GM18870 (cell line): ENCODE measurements around the gene CORO2B.

ENCODE experiments used
- ATAC-seq: cut with Tn5 transposase; IDR thresholded peaks from one replicate; pipeline ENCODE4 v1.9.1; 2021; ENCODE audit warnings: moderate library complexity; ENCODE audit not compliant: unreplicated experiment

CORO2B gene, protein sequence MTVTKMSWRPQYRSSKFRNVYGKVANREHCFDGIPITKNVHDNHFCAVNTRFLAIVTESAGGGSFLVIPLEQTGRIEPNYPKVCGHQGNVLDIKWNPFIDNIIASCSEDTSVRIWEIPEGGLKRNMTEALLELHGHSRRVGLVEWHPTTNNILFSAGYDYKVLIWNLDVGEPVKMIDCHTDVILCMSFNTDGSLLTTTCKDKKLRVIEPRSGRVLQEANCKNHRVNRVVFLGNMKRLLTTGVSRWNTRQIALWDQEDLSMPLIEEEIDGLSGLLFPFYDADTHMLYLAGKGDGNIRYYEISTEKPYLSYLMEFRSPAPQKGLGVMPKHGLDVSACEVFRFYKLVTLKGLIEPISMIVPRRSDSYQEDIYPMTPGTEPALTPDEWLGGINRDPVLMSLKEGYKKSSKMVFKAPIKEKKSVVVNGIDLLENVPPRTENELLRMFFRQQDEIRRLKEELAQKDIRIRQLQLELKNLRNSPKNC

DNA sequence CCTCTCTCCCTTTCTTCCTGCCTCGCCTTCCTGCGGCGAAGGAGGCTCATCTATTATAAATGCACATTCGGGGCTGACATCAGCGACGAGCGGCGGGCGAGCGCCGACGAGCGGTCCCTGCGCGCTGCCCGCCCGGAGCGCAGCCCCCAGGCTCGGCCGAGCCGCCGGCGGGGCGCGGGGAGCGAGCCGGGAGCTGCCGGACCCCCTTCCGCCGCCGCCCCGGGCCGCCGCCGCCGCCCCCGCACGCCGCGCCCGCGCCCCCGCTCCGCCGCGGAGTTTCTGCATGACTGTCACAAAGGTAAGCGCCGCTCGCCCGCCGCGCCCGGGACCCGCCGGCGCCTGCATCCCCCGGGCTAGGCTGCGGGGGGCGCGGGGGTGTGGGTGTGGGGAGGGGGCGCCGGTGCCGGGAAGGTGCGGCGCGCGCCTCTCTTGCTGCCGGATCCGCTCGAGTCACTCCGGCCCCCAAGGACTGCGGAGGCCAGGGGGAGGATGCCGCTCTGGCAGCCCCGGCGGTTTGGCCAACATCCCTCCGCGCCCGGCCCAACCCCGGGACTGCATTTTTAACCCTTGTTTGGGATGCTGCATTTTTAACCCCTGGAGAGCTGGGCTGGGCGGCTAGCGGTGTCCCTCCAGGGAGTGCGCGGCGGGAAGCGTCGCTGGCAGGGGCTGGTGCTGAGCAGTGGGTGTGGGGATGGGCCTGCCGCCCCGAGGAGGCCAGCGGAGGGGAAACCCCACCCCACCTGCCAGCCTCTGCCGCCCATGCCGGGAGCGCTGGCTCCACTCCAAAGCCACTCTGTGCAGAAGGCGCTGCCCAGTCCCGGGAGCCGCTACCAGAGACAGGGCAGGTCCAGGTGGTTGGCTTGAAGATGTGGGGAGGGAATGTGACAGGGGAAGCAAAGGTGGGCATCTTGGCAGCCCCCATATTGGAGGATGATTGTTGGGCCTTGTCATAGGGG, at the start of gene CORO2B:
Gene CORO2B, plus strand, starts transcription at position 14 of the 956 bp plus-strand sequence. Its CDS starts 270 bp downstream, at position 284.
- no peak for ATAC-seq

DNA sequence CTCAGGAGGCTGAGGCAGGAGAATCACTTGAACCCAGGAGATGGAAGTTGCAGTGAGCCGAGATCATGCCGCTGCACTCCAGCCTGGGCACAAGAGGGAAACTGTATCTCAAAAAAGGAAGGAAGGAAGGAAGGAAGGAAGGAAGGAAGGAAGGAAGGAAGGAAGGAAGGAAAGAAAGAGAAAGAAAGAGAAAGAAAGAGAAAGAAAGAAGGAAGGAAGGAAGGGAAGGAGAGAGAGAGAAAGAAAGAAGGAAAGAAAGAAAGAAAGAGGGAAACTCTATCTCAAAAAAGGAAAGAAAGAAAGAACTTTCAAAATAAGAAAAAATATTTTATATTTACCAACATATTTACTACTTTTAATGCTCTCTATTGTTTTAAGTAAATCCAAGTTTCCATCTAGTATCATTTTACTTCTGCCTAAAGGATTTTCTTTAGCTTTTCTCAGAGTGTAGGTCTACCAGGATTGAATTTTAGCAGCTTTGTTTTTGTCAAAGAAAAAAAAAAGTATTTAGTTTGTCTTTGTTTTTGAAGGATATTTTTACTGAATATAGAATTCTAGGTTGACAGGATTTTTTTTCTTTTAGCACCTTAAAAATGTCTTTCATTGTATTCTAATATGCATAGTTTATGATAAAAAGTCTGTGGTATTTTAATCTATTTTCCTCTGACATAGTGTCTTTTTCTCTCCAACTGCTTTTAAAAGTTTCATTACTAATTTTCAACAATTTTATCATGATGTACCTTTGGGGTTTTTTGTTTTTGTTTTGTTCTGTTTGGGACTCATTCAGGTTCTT, 47.2 kb upstream of the CORO2B start:
- no peak for ATAC-seq

DNA sequence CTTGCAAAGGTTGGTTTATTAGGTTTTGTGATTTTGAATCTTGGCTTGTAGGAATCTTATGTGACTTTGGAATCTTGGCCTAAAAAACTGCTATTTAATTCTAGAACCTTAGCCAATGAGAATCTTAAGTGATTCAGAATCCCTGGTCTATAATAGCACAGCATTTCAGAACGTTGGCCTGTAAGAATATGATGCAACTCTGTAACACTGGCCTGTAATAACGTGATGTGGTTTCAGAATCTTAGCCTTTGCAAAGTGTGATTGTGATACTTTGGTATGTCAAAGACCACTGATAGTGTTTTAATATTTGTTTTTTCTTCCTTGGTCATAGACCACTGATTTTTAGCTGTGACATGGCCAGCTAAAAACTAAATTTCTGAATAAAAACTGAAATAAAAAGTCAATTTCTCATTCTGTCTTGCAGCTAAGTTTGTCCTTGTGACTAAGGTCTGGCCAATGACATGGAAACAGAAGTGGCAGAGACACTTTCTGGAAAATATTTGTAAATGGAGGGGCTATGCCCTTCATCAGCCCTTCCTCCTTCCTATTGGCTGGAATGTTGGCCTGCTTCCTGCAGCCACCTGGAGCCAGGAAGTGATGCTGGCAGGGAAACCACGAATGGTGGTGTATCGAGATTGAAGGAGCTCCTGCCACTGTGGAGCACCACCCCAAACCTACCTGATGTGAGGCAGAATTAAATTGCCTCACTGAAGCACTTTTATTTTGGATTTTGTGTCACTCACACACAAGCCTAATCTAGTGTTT, 42.3 kb upstream of the CORO2B start:
- no peak for ATAC-seq

DNA sequence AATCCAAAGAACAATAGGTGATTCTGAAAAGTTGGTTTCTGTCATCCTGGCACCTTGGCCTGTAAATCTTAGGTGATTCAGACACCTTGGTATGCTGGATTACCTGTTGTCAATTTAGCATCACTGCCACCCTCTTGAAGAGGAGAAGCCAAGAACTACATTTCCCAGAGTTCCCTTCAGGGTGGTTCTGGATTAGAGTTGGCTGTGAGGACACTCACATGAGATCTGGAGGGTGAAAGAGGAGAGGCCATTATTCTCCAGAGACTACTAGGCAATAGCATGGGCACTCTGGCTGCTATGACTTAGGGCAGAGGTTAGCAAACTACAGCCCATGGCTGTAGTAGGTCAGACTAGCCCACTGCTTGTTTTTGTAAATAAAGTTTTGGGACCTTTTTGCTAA, 41.7 kb upstream of the CORO2B start:
- ATAC-seq, result no peak

DNA sequence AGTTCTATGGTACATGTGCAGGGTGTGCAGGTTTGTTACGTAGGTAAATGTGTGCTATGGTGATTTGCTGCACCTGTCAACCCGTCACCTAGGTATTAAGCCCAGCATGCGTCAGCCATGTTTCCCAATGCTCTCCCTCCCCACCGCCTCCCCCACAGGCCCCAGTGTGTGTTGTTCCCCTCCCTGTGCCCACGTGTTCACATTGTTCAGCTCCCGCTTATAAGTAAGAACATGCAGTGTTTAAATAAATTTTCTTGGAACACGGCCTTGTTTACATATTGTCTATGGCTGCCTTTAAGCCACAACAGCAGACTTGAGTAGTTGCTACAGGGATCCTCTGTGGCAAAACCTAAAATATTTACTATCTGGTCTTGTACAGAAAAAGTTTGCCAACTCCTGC, 41.3 kb upstream of the CORO2B start:
- ATAC-seq, result no peak

DNA sequence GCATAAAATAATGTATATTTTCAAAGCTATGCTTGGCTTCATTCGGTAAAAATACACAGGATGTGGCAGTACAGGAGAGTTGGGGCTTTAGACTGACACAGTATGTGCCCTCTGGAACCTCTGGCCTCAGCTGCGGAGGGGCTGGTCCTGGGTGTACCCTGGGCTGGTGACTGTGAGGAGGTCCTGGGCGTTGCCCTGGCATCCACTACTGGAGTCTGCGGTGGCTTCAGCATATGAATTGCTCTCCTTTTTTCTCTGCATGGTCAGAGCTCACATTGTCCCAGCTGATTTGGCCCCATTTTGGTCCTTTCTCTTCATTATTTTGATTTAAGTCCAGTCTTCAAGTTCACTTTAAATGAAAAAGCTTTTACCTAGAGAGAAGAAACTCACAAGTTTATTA, 40.5 kb upstream of the CORO2B start:
- ATAC-seq, result no peak

DNA sequence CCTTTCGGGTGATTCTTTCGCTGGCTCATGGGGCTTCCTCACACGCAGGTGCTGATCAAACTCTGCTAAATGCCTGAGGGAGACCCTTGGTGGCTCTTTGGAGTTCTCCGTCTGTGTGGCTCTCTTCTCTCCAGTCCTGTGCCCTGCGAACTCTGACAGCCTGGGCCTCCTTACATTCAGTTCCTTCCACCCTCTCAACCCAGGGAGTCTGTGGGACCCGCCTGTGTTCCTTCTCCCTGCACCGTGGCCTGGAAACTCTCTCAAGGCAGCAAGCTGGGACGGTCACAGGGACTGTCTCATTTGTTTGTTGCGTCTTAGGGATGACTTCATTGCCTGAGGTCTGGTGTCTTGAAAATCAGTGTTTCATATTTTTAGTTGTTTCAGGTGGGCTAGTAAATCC, 37.0 kb upstream of the CORO2B start:
- ATAC-seq, result no peak

DNA sequence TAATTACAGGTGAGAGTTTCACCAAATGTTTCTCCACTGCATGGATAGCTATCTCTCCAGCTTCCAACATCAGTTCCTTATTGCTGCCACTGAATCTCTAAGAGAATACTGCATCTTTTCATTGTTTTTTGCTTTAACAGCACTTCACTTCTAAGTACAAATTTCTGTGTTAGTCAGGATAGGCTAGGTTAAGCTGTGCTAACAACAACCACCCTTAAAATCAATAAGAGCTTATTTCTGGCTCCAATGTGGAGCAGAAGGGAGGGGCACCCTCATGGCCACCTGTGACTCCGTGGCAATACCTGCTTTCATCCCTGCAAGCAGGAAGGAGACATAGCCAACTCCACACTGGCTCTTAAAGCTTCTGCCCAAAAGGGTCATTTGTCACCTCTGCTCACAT, 36.4 kb upstream of the CORO2B start:
- no peak for ATAC-seq

DNA sequence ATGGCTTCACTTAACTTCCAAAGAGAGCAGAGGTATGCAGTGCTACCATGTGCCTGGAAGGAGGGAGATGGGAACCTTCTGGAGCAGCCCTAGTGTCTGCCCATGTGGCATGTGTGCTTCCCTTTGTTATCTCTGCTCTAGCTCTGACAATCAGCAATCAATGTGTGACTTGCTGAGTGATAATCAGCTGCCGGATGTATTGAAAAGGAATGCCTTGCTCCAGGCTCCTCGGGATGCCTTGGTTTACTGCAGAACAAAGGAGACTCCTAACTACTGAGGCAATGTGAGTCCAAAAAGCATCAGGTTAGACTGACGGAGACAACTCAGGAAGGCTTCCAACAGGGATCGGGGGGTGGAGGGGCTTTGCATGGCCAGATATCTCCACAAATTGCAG, 36.0 kb upstream of the CORO2B start:
- ATAC-seq, result no peak

DNA sequence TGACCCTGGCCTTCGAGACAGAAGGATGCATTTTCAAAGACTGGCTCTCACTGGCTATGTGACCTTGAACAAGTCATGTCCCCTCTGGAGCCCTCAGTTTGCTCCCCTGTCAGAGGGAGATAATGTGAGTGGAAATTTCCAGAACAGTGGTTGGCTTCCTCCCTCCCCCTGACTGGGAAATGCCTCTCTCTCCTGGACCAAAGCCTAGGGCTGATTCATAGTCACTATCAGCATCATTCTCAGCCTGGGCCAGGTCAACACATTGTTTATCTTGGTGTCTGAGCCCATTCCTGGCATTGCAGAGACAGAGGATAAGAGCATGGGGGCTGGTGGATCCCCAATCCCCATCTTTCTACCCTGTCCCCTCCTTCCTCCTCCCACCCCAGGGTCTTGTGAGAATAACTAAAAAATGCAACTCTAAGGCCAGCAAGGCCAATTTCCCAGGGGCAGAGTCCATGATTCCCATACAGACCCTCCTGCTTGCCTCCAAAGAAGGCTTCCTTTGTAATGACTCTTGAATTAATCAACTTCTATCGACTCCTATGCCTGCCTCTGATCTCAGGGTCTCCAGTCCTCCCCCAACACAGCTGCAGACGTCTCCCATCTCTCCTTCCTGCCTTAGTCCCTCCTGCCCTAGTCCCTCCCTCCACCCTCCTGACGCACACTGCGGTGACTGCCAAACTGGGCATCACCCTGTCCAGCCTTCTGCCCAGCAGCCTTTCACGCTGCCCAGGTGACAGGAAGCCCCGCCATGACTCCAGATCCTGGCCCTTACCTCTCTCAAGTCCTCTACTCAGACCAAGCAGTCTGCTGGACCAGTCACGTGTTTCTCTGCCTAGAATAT, 35.4 kb upstream of the CORO2B start:
- no peak for ATAC-seq

DNA sequence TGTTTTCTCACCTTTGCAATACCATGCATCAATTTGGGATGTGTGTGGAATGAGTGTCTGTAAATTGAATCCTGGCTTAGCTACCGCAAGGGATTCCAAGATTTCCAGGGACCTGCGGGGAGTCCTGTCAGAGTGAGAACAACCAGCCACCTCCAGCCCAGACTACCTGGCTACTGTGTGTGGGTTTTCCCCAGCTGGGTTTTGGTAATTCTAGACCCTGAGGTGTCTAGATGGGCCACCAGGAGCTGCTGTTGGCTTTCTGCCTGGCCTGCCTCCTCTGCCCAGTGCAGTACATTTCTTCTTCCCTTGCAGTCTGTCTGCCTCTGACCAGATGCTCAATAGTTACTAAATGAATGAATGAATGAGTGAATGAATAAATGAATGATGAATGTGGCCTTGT, 32.5 kb upstream of the CORO2B start:
- no peak for ATAC-seq

DNA sequence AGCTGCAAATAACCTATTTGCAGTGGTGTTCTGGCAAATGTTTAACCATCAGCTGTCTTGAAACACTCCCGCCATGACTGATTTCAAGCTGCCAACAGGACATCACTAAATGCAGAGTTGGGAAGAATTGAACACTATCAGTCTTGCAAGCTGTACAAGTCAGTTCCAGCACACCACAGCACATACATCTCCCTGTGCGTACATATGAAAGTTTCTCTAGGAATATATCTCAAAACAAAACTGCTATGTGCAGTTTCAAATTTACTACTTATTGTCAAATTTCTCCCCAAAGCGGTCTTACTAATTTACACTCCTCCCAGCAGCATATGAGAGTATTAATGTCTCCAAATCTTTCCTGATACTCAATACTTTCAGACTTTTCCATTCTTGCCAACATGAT, 30.4 kb upstream of the CORO2B start:
- no peak for ATAC-seq

DNA sequence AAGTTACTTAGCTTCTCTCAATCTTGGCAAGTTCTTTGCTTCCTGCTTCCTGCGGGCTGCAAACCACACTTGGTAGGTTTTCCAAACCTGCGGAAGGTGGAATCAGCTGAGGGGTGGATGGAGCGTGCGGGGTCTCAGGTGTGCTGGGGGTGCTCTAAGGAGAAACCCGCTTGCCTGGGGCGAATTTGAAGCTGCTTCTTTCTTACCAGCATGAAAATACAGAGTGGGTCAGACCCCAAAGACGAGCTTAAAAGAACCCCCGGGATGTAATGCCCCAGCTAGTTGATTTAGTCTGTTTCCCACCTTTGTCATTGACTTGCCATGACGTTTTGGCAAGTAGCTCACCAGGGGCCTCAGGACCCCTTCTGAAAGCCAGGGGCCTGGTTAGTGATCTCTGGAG, 28.8 kb upstream of the CORO2B start:
- no peak for ATAC-seq

DNA sequence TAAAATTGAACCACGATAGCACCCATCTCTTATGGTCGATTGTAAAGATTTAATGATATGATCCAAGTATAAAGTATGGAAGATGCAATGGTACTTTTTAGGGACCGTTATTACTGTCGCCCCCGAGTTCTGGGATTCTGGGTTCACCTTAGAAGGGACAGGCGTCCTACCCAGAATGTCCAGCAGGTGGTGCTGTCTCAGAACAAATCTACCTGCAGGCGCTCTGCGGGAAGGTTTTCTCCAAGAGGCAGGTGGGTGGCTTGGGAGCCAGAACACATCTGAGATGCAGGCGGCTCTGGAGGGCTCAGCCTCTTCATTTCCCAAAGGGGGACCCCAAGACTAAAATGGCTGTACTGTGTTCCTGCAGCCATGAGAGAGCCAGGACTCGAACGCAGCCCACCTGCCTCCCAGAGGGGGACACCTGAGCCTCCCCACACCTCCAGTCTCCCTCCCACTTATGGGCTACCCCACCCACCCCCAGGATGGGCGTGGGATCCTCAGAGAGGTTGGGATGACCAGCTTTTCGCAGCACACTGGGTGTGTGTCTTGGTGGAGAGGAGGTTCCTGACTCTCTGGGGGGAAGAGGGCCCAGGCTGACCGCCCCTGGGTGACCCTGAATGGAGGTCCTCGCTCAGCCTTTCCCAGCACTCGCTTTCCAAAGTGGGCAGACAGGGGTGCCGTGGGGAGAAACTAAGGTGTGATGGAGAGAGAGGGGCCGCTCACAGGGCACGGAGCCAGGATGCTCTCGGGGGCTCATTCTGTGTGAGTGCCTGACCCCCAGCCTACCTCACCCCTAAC, 28.1 kb upstream of the CORO2B start:
- no peak for ATAC-seq

DNA sequence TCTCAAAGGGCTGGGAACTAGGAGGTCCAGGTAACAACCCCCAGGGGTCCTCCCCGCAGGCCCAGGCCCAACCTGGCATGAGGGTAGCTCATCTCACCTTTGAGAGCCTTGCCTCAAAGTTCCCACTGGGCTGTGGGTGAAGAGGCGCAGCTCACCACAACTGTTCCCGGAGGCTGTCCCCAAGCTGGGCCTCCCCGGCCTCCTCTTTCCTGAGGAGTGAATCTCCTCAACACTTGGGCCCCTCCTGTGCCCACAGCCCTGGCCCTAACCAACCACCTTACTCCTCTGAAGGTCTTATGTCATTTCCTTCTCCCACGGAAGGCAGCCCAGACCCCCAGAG, 27.5 kb upstream of the CORO2B start:
- no peak for ATAC-seq

DNA sequence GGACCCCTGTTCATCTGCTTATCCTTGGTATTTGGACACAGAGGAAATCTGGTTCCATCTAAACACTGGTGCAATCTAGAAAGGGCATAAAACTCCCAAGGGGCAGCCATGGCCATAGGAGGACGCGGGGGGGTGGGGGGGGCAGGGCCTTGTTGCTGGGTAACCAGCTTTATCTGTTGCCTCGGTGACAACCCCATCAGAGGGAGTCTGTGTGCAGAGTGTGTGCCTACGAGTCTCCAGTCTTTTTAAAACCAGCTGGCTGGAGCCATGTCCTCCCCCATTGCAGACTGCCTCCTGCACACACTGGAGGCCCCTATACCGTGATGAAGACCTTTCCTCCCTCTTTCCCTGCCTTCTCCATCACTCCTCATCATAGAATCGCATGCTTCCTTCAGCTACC, 26.4 kb upstream of the CORO2B start:
- no peak for ATAC-seq

DNA sequence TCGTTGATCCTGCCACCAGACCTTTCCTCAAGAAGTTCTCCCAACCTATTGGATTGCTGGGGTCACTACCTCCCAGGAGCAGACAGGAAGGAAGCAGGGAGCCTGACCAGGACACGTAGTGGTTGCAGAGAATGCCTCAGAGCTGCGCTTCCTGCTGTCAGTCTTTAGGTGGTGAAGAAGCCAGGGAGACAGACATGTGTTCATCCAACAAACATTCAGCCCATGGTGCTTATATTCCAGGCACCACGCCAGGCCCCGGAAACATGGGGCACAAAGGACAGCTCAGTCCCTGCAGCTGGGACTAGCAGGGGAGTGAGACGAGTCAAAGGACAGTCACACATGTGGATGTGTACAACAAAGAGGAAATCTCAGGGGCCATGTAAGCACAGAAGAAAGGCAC, 26.0 kb upstream of the CORO2B start:
- no peak for ATAC-seq

DNA sequence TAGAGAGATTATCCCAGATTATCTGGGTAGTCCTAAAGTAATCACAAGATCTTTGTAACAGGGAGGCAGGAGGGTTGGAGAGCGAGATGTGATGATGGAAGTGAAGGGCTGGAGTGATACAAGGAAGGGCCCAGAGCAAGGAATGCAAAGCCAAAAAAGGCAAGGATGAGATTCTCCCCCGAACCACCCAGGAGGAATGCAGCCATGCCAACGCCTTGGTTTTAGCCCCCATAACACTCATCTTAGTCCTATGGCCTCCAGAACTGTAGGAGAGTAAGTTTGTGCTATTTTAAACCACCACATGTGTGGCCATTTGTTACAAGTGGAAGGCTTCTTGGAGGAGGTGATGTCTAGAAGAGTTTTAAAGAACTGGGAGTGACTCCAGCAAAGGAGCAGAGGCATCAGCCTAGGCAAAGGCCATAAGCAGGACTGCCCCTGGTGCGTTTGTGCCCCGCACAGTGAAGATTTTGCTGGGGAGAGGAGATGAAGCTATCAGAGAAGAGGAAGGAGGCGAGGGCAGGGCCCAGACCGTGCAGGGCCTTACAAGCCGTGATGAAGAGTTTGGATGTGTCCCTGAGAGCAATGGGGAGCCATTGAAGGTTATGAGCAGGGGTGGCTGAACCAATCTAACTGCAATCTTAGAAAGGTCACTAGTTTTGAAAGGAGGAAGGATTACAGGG, 25.3 kb upstream of the CORO2B start:
- no peak for ATAC-seq
